CD4-positive, alpha-beta T cell (primary cell): Measurements from ENCODE around the gene LIMK2. TPM values are rescaled to one million over a fixed set of nuclear protein-coding genes. Genes with fewer than 3 reads are reported as not detected.

Experiments
- ATAC-seq: fragments of 200-7000 bp; cut with Tn5 transposase; one replicate; pipeline ENCODE4 v1.10.0; 2022; ENCODE audit warnings: mild to moderate bottlenecking; ENCODE audit not compliant: poor library complexity
- CTCF ChIA-PET: fragments of 350-600 bp; sonication (Branson Sonifier 250); formaldehyde crosslinking; loops from one replicate; lab custom pipeline; 2021; ENCODE audit warnings: antibody characterized with exemption, inconsistent platforms; lab: Charles Lee
- POLR2A ChIA-PET: fragments of 350-600 bp; sonication (Branson Sonifier 250); formaldehyde crosslinking; loops from one replicate; lab custom pipeline; 2021; ENCODE audit warnings: antibody characterized with exemption, inconsistent platforms; lab: Charles Lee
- DNase-seq, 14 experiments: peaks; one replicate each; pipeline ENCODE4 v3.0.0-alpha.2; 2013 to 2020; ENCODE audit warnings: mixed read lengths in 2 of 14
- H3K27ac ChIP-seq, 2 donors: one replicate each; pipeline versions ENCODE4 v1.5.1 to v1.7.0; 2013; ENCODE audit warnings: low read length in 2 of 2, low read depth in 1 of 2, mild to moderate bottlenecking in 1 of 2
- H3K27me3 ChIP-seq, 2 experiments: 1 replicate in 1 of 2; 2 replicates in 1 of 2; pipeline versions ENCODE4 v1.6.1 to v1.7.0; 2013; ENCODE audit warnings: low read length in 2 of 2, control low read depth in 1 of 2, mild to moderate bottlenecking in 1 of 2, moderate library complexity in 1 of 2; ENCODE audit not compliant: insufficient read depth in 2 of 2, control insufficient read depth in 1 of 2
- H3K36me3 ChIP-seq: one replicate; pipeline ENCODE4 v1.6.1; 2013; ENCODE audit warnings: low read length, control low read depth; ENCODE audit not compliant: insufficient read depth
- H3K4me1 ChIP-seq: one replicate; pipeline ENCODE4 v1.6.1; 2013; ENCODE audit warnings: low read length, control low read depth; ENCODE audit not compliant: insufficient read depth
- H3K4me3 ChIP-seq: one replicate; pipeline ENCODE4 v1.5.1; 2013; ENCODE audit warnings: mild to moderate bottlenecking, low read length, moderate library complexity
- H3K9me3 ChIP-seq, 2 experiments: 1 replicate in 1 of 2; 2 replicates in 1 of 2; pipeline versions ENCODE4 v1.6.1 to v1.7.0; 2013; ENCODE audit warnings: low read length in 2 of 2, mild to moderate bottlenecking in 2 of 2, control low read depth in 1 of 2, moderate library complexity in 1 of 2; ENCODE audit not compliant: control insufficient read depth in 1 of 2, insufficient read depth in 1 of 2
- H3K27ac Mint-ChIP-seq: one replicate; pipeline ENCODE4 v1.8.0; 2020; ENCODE audit warnings: mixed read lengths
- H3K27me3 Mint-ChIP-seq: one replicate; pipeline ENCODE4 v1.8.0; 2021; ENCODE audit warnings: mixed read lengths
- H3K36me3 Mint-ChIP-seq: one replicate; pipeline ENCODE4 v1.8.0; 2021; ENCODE audit warnings: low read depth, mixed read lengths
- H3K4me1 Mint-ChIP-seq: one replicate; pipeline ENCODE4 v1.8.0; 2021; ENCODE audit warnings: low read depth, mixed read lengths
- H3K4me3 Mint-ChIP-seq: one replicate; pipeline ENCODE4 v1.8.0; 2020; ENCODE audit warnings: mild to moderate bottlenecking, mixed read lengths
- H3K9me3 Mint-ChIP-seq: one replicate; pipeline ENCODE4 v1.8.0; 2020; ENCODE audit warnings: mixed read lengths
- CTCF ChIP-seq: fragments of 200-600 bp; IDR thresholded peaks from one replicate; pipeline ENCODE4 v1.8.0; 2022; ENCODE audit warnings: antibody characterized with exemption, mild to moderate bottlenecking
- intact Hi-C, 2 experiments: fragments of 100-400 bp; cut with DNase I in 1 of 2; cut with micrococcal nuclease in 1 of 2; formaldehyde crosslinking; loops; one replicate each; pipeline versions ENCODE4 v1.15.1 to v1.9.0; 2023 to 2025; cut with DNase I, micrococcal nuclease
- total RNA-seq, 174 experiments: library from RNA in 2 of 174; stranded (reverse) in 2 of 174; gene quantifications; one replicate each; pipeline ENCODE4 v1.2.3 and lab custom pipeline; 2021 to 2026

The LIMK2 gene
- total RNA-seq, 2 experiments from 2014 or later, result 13.1 to 14.6 TPM

DNA sequence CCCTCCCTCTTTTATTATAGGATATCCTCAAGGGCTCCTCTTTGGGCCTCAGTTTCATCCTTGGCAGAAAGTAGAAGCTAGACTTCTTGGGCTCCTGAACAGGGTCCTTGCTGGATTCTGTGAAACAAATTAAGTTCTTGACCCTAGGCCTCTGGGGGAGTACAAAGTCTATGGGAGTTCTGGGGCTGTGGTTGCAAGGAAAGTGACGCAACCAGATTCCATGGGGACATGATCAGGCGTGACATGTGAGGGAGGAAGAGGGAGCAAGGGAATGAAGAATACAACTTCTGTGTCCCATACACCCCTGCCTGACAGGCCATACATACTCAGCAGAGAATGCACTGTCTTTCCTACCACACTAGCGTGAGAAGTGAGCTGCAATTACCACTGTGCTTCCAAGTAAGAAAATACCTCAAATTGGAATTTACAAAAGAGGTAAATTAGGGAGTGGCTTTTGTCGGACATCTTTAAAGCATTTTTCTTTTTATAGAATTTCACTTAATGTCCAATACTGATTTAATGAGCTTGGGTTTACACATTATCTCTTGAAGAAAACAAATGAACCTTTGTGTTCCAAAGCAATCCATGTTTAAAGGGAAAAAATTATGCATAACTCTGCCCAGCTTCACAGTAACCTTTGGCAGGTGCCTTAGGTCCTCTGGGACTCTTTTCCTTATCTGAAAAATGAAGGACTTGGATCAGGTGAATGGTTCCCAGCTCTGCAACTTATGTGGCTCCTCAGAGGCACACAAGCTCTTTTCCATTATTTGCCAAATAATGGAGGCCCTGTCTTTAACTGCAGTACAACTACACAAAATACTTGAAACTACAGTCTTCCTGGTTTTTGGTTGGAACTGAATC, 38.9 kb downstream of the LIMK2 start:
- H3K27ac ChIP-seq, result no peak overlapping the region
- no peak for TF ChIP-seq CTCF
- peaks cover 18% of the 10 kb centered on the region for H3K36me3 ChIP-seq
- H3K4me1 ChIP-seq, result peaks cover 19% of the 10 kb centered on the region
- no peak for ATAC-seq
- peaks cover 42% of the 10 kb centered on the region for H3K4me1 Mint-ChIP-seq
- no peak overlapping the region for H3K4me3 ChIP-seq
- no peaks in the 10 kb centered on the region for H3K9me3 ChIP-seq
- ChIA-PET POLR2A (interaction anchor here (0.9 to 1.7 kb wide), 2 partner anchors 35 to 39 kb away, joined by 4 to 5 read pairs; no protein-coding TSS in a partner anchor), CTCF (interaction anchor here (0.8 kb wide), 1 partner anchor 9 kb away, joined by 4 read pairs; no protein-coding TSS in a partner anchor)
- intact Hi-C loops, result loop anchor here in 1 of 2 experiments (2.0 kb wide), 1 partner anchor 68 kb away; no protein-coding TSS in a partner anchor
- no peaks in the 10 kb centered on the region for H3K27me3 Mint-ChIP-seq
- no peak overlapping the region for H3K4me3 Mint-ChIP-seq
- H3K9me3 Mint-ChIP-seq, result no peaks in the 10 kb centered on the region
- no peak for DNase-seq
- peak overlapping the region; percentile 4 for H3K27ac Mint-ChIP-seq
- peaks cover 13% of the 10 kb centered on the region for H3K36me3 Mint-ChIP-seq
- no peaks in the 10 kb centered on the region for H3K27me3 ChIP-seq

GRCh38 chr22:31253949-31254348, 41.9 kb downstream of the LIMK2 start:
- ATAC-seq (no peak), DNase-seq (no peak)
- TF ChIP-seq CTCF, result no peak
- Mint-ChIP-seq H3K27ac (no peak overlapping the region), H3K4me3 (no peak overlapping the region), H3K4me1 (peaks cover 23% of the 10 kb centered on the region), H3K9me3 (no peaks in the 10 kb centered on the region), H3K27me3 (no peaks in the 10 kb centered on the region), H3K36me3 (peaks cover 23% of the 10 kb centered on the region)
- H3K36me3 ChIP-seq, result peaks cover 24% of the 10 kb centered on the region
- H3K27me3 ChIP-seq, result no peaks in the 10 kb centered on the region
- intact Hi-C loops, result no loop called here
- H3K27ac ChIP-seq, result no peak overlapping the region
- no peaks in the 10 kb centered on the region for H3K4me1 ChIP-seq
- CTCF ChIA-PET, result no interaction called here
- POLR2A ChIA-PET, result interaction anchor here (0.8 to 2.4 kb wide), 2 partner anchors 17 to 25 kb away, joined by 3 to 6 read pairs; no protein-coding TSS in a partner anchor
- no peak overlapping the region for H3K4me3 ChIP-seq
- no peaks in the 10 kb centered on the region for H3K9me3 ChIP-seq

- no peak for TF ChIP-seq CTCF
- Mint-ChIP-seq H3K36me3 (peaks cover 67% of the 10 kb centered on the region), H3K9me3 (no peaks in the 10 kb centered on the region), H3K4me3 (no peak overlapping the region), H3K27ac (no peak overlapping the region), H3K4me1 (peaks cover 21% of the 10 kb centered on the region), H3K27me3 (no peaks in the 10 kb centered on the region)
- ChIA-PET CTCF (no interaction called here), POLR2A (no interaction called here)
- intact Hi-C loops, result no loop called here
- Histone ChIP-seq H3K27ac (no peak overlapping the region), H3K9me3 (no peaks in the 10 kb centered on the region), H3K4me3 (no peak overlapping the region), H3K27me3 (no peaks in the 10 kb centered on the region), H3K4me1 (no peaks in the 10 kb centered on the region), H3K36me3 (peaks cover 57% of the 10 kb centered on the region)
- DNase-seq (no peak), ATAC-seq (no peak)
These were observed 47.8 kb downstream of the LIMK2 start for GRCh38 chr22:31259798-31260473.
